Measurements from ENCODE around the gene ADAMTS4. TPM values are rescaled to one million over a fixed set of nuclear protein-coding genes. Genes with fewer than 3 reads are reported as not detected.

ADAMTS4 gene
- total and polyA plus RNA-seq, 2 donors (not counting 3 experiments of a cell fraction or from before 2014, with no cell fraction given) = 2.5 to 13.6 TPM

DNA sequence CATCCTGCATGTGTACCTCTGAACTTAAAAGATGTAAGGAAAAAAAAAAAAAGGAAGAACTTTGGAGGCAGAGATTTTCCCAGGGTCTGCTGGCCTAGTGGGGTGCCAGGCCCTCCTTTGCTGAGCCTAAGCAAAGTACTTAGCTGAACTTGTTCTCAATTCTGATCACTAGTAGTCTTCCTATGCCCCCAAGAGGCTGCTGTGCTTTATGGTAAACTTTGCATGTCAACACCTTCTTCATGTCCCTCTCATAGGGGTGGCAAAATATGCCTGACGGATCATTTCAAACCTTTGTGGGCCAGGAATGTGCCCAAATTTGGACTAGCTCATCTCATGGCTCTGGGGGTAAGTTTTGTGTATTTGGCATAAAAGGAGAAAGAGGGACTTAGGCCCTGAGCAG lies 41.0 kb downstream of the ADAMTS4 start:
- dilution Hi-C loops (cut with MboI; ENCODE audit: extremely low pct_ligation_motif_present, low sequenced_read_pairs) (no loop called here), intact Hi-C loops (cut with micrococcal nuclease) (loop anchor here (2.0 kb wide), 1 partner anchor 39 kb away; the partner anchor contains the start of genes NIT1 and PFDN2)
- Histone ChIP-seq H3K9ac (replicated peaks; ENCODE audit: extremely low read depth, insufficient read depth, low read length) (no peak overlapping the region), H3K79me2 (ENCODE audit: control insufficient read depth, insufficient read depth, low read length) (peaks cover 7% of the 10 kb centered on the region), H3K9me1 (replicated peaks; ENCODE audit: control insufficient read depth, extremely low read depth, insufficient read depth, low read length) (no peaks in the 10 kb centered on the region), H2AFZ (ENCODE audit: low read depth, low read length) (no peak overlapping the region), H3K4me3 (replicated peaks in 1 of 3; ENCODE audit: insufficient read depth in 1 of 3, low read depth in 1 of 3, low read length in 3 of 3) (no peak overlapping the region), H3K27me3 (ENCODE audit: control insufficient read depth in 2 of 2, insufficient read depth in 2 of 2, low read length in 2 of 2) (no peaks in the 10 kb centered on the region), H3K27ac (ENCODE audit: insufficient read depth, low read depth, low read length) (no peak overlapping the region), H3K4me1 (ENCODE audit: control insufficient read depth, extremely low read depth, insufficient read depth, low read length) (peaks cover 7% of the 10 kb centered on the region), H4K20me1 (replicated peaks; ENCODE audit: control insufficient read depth, extremely low read depth, insufficient read depth, low read length) (no peaks in the 10 kb centered on the region), H3K4me2 (ENCODE audit: insufficient read depth, low read length) (no peak overlapping the region), H3K36me3 (ENCODE audit: control insufficient read depth in 2 of 2, extremely low read depth in 1 of 2, insufficient read depth in 2 of 2, low read length in 2 of 2) (peaks cover 2 to 8% of the 10 kb centered on the region in 2 experiments), H3K9me3 (replicated peaks; ENCODE audit: control insufficient read depth, insufficient read depth, low read length) (no peaks in the 10 kb centered on the region)
- no peak for FAIRE-seq
- DNase-seq (ENCODE audit: low read depth, low spot score) = no peak
- no TSS peak for BruUV-seq (replicated peaks)
- ChIA-PET CTCF (interaction anchor here (1.1 to 2.1 kb wide), 2 partner anchors 60 to 160 kb away, joined by 3 to 9 read pairs; partner anchors contain the start of gene KLHDC9), POLR2A (no interaction called here)
- no peak for TF ChIP-seq EZH2 (IDR thresholded peaks at IDR 0.05; ENCODE audit: borderline replicate concordance, low read depth, low read length, severe bottlenecking)
- TF ChIP-seq MYC (IDR thresholded peaks at IDR 0.05; ENCODE audit: low read depth, low read length) = no peak
- TF ChIP-seq POLR2A (IDR thresholded peaks at IDR 0.05; ENCODE audit: low read depth, low read length) = no peak
- TF ChIP-seq, protein P1, sequence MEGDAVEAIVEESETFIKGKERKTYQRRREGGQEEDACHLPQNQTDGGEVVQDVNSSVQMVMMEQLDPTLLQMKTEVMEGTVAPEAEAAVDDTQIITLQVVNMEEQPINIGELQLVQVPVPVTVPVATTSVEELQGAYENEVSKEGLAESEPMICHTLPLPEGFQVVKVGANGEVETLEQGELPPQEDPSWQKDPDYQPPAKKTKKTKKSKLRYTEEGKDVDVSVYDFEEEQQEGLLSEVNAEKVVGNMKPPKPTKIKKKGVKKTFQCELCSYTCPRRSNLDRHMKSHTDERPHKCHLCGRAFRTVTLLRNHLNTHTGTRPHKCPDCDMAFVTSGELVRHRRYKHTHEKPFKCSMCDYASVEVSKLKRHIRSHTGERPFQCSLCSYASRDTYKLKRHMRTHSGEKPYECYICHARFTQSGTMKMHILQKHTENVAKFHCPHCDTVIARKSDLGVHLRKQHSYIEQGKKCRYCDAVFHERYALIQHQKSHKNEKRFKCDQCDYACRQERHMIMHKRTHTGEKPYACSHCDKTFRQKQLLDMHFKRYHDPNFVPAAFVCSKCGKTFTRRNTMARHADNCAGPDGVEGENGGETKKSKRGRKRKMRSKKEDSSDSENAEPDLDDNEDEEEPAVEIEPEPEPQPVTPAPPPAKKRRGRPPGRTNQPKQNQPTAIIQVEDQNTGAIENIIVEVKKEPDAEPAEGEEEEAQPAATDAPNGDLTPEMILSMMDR (IDR thresholded peaks at IDR 0.05; ENCODE audit: extremely low read depth in 1 of 2, insufficient read depth in 1 of 2, low read depth in 1 of 2, low read length in 2 of 2) = no peak
- TF ChIP-seq, protein P2, sequence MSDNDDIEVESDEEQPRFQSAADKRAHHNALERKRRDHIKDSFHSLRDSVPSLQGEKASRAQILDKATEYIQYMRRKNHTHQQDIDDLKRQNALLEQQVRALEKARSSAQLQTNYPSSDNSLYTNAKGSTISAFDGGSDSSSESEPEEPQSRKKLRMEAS (IDR thresholded peaks at IDR 0.05; ENCODE audit: insufficient read depth, insufficient read length) = no peak
- TF ChIP-seq JUN (IDR thresholded peaks at IDR 0.05; ENCODE audit: borderline replicate concordance, insufficient read depth, insufficient read length, low read depth) = no peak
- TF ChIP-seq GATA2 (IDR thresholded peaks at IDR 0.05; ENCODE audit: insufficient read depth, insufficient read length, low read depth, low read length) = no peak
- no peak for TF ChIP-seq POLR2AphosphoS5 (IDR thresholded peaks at IDR 0.05; ENCODE audit: insufficient read depth, low read depth, low read length)
- TF ChIP-seq FOS (IDR thresholded peaks at IDR 0.05; ENCODE audit: borderline replicate concordance, insufficient read depth, low read length) = no peak

All from endothelial cell of umbilical vein (primary cell).